Neural progenitor cell (in vitro differentiated cells): ENCODE measurements around the gene TMEM14A. TPM values are rescaled to one million over a fixed set of nuclear protein-coding genes. Genes with fewer than 3 reads are reported as not detected.

ENCODE experiments used
- DNase-seq: peaks from one replicate; pipeline ENCODE4 v3.0.0-alpha.2; 2016; ENCODE audit warnings: low spot score
- H2AFZ ChIP-seq: fragments of 200-600 bp; sonication (generic); replicated peaks from 2 replicates; pipeline ENCODE4 v1.6.1; 2016; ENCODE audit warnings: antibody characterized with exemption
- H3F3A ChIP-seq: fragments of 200-600 bp; sonication (generic); 2 replicates; pipeline ENCODE4 v1.6.1; 2016; ENCODE audit warnings: antibody characterized with exemption, low read depth
- H3K27ac ChIP-seq: fragments of 200-600 bp; sonication (generic); 2 replicates; pipeline ENCODE4 v1.5.1; 2016; ENCODE audit warnings: mild to moderate bottlenecking
- H3K27me3 ChIP-seq: fragments of 200-600 bp; sonication (generic); 2 replicates; pipeline ENCODE4 v1.6.1; 2016; ENCODE audit warnings: mild to moderate bottlenecking, moderate library complexity
- H3K36me3 ChIP-seq: fragments of 200-600 bp; sonication (generic); 2 replicates; pipeline ENCODE4 v1.5.1; 2016
- H3K4me1 ChIP-seq: fragments of 200-600 bp; sonication (generic); 2 replicates; pipeline ENCODE4 v1.6.1; 2016; ENCODE audit warnings: mixed run types
- H3K4me2 ChIP-seq: fragments of 200-600 bp; sonication (generic); 2 replicates; pipeline ENCODE4 v1.6.1; 2016
- H3K4me3 ChIP-seq: fragments of 200-600 bp; sonication (generic); 2 replicates; pipeline ENCODE4 v1.5.1; 2016
- H3K79me2 ChIP-seq: fragments of 200-600 bp; sonication (generic); 2 replicates; pipeline ENCODE4 v1.6.1; 2016; ENCODE audit warnings: low read depth
- H3K9ac ChIP-seq: fragments of 200-600 bp; sonication (generic); 2 replicates; pipeline ENCODE4 v1.6.1; 2016
- H3K9me3 ChIP-seq: fragments of 200-600 bp; sonication (generic); 2 replicates; pipeline ENCODE4 v1.5.1; 2016; ENCODE audit warnings: low read depth
- H4K20me1 ChIP-seq: fragments of 200-600 bp; sonication (generic); 2 replicates; pipeline ENCODE4 v1.6.1; 2016; ENCODE audit warnings: low read depth
- H3K27ac Mint-ChIP-seq: 3 replicates; pipeline ENCODE4 v1.8.0; 2021; ENCODE audit warnings: mixed read lengths
- H3K27me3 Mint-ChIP-seq: 2 replicates; pipeline ENCODE4 v1.8.0; 2022; ENCODE audit warnings: low read depth, mild to moderate bottlenecking, inconsistent platforms, moderate library complexity, mixed read lengths; ENCODE audit not compliant: insufficient read depth
- H3K36me3 Mint-ChIP-seq: 3 replicates; pipeline ENCODE4 v1.8.0; 2021; ENCODE audit warnings: mixed read lengths
- H3K4me1 Mint-ChIP-seq: 3 replicates; pipeline ENCODE4 v1.8.0; 2021; ENCODE audit warnings: mixed read lengths
- H3K4me3 Mint-ChIP-seq: 3 replicates; pipeline ENCODE4 v1.8.0; 2021; ENCODE audit warnings: mild to moderate bottlenecking, moderate library complexity, mixed read lengths
- H3K9me3 Mint-ChIP-seq: 3 replicates; pipeline ENCODE4 v1.8.0; 2020; ENCODE audit warnings: mixed read lengths
- CTCF ChIP-seq: fragments of 200-600 bp; sonication (generic); IDR thresholded peaks from 2 replicates; pipeline ENCODE4 v1.5.1; 2017; ENCODE audit warnings: antibody characterized with exemption, mild to moderate bottlenecking
- EZH2 ChIP-seq: fragments of 200-600 bp; sonication (generic); IDR thresholded peaks from 2 replicates; pipeline ENCODE4 v1.6.1; 2017; ENCODE audit warnings: antibody characterized with exemption, mild to moderate bottlenecking, moderate library complexity
- EZH2phosphoT487 ChIP-seq: fragments of 200-600 bp; sonication (generic); IDR thresholded peaks from 2 replicates; pipeline ENCODE4 v1.6.1; 2017; ENCODE audit warnings: antibody characterized with exemption
- total RNA-seq: library from RNA; depleted of rRNA; stranded (reverse); fragments of >200 nt; gene quantifications from 2 replicates; pipeline ENCODE4 v1.2.3, GENCODE V29; 2015; ENCODE audit warnings: low replicate concordance

TMEM14A gene
- total RNA-seq, 1 donor from 2014 or later = 33.7 TPM

GRCh38 chr6:52691718-52692117 lies 20.8 kb downstream of the TMEM14A start:
- Histone ChIP-seq H3K27ac (no peak overlapping the region), H3K79me2 (no peaks in the 10 kb centered on the region), H3K36me3 (no peaks in the 10 kb centered on the region), H3K4me3 (no peak overlapping the region), H3K27me3 (no peaks in the 10 kb centered on the region), H4K20me1 (no peaks in the 10 kb centered on the region), H3F3A (no peaks in the 10 kb centered on the region), H3K9me3 (no peaks in the 10 kb centered on the region), H3K4me2 (no peak overlapping the region), H3K4me1 (no peaks in the 10 kb centered on the region), H3K9ac (no peak overlapping the region), H2AFZ (no peak overlapping the region)
- Mint-ChIP-seq H3K4me1 (no peaks in the 10 kb centered on the region), H3K27me3 (no peaks in the 10 kb centered on the region), H3K36me3 (no peaks in the 10 kb centered on the region), H3K27ac (no peak overlapping the region), H3K9me3 (no peaks in the 10 kb centered on the region), H3K4me3 (no peak overlapping the region)
- no peak for DNase-seq
- TF ChIP-seq EZH2 (no peak), CTCF (no peak), EZH2phosphoT487 (no peak)

- no peaks in the 10 kb centered on the region for H3K9me3 ChIP-seq
- H3K27me3 ChIP-seq = no peaks in the 10 kb centered on the region
- no peak overlapping the region for H2AFZ ChIP-seq
- H3K9ac ChIP-seq = no peak overlapping the region
- no peaks in the 10 kb centered on the region for H3K36me3 Mint-ChIP-seq
- no peaks in the 10 kb centered on the region for H3K9me3 Mint-ChIP-seq
- H3K36me3 ChIP-seq = no peaks in the 10 kb centered on the region
- no peak overlapping the region for H3K4me3 ChIP-seq
- no peaks in the 10 kb centered on the region for H3K4me1 Mint-ChIP-seq
- H3K27ac Mint-ChIP-seq = no peak overlapping the region
- TF ChIP-seq EZH2phosphoT487 (no peak), CTCF (no peak), EZH2 (no peak)
- H3K27ac ChIP-seq = no peak overlapping the region
- H4K20me1 ChIP-seq = no peaks in the 10 kb centered on the region
- H3K79me2 ChIP-seq = no peaks in the 10 kb centered on the region
- H3K4me1 ChIP-seq = no peaks in the 10 kb centered on the region
- H3K4me2 ChIP-seq = no peak overlapping the region
- H3K4me3 Mint-ChIP-seq = no peak overlapping the region
- no peaks in the 10 kb centered on the region for H3K27me3 Mint-ChIP-seq
- H3F3A ChIP-seq = no peaks in the 10 kb centered on the region
- DNase-seq = no peak
Observed at GRCh38 chr6:52693773-52694172, 22.9 kb downstream of the TMEM14A start.

GRCh38 chr6:52694404-52694803 lies 23.5 kb downstream of the TMEM14A start:
- TF ChIP-seq CTCF (no peak), EZH2 (no peak), EZH2phosphoT487 (no peak)
- H3K9me3 ChIP-seq = no peaks in the 10 kb centered on the region
- H3K9me3 Mint-ChIP-seq = no peaks in the 10 kb centered on the region
- no peak overlapping the region for H3K4me3 Mint-ChIP-seq
- no peak overlapping the region for H3K4me3 ChIP-seq
- no peak overlapping the region for H3K27ac ChIP-seq
- no peaks in the 10 kb centered on the region for H3K4me1 ChIP-seq
- no peaks in the 10 kb centered on the region for H4K20me1 ChIP-seq
- no peaks in the 10 kb centered on the region for H3F3A ChIP-seq
- H3K4me2 ChIP-seq = no peak overlapping the region
- H3K79me2 ChIP-seq = no peaks in the 10 kb centered on the region
- H3K36me3 Mint-ChIP-seq = no peaks in the 10 kb centered on the region
- no peak overlapping the region for H3K27ac Mint-ChIP-seq
- no peak for DNase-seq
- no peak overlapping the region for H3K9ac ChIP-seq
- H3K4me1 Mint-ChIP-seq = no peaks in the 10 kb centered on the region
- H3K27me3 ChIP-seq = no peaks in the 10 kb centered on the region
- no peaks in the 10 kb centered on the region for H3K36me3 ChIP-seq
- H2AFZ ChIP-seq = no peak overlapping the region
- no peaks in the 10 kb centered on the region for H3K27me3 Mint-ChIP-seq
